Left ventricle myocardium inferior (tissue), 1 donor: Measurements from ENCODE around the gene CENPO. TPM values are rescaled to one million over a fixed set of nuclear protein-coding genes. Genes with fewer than 3 reads are reported as not detected.
"Not testable (repeated sequence)": the region's sequence is repeated elsewhere in the genome, so short reads cannot be mapped to it uniquely, and the experiment has no call there.

Experiments used
- DNase-seq: peaks from one replicate; pipeline ENCODE4 v3.0.0-alpha.2; 2020
- H3K27ac ChIP-seq: fragments of 200-600 bp; replicated peaks from 2 replicates; pipeline ENCODE4 v1.8.0; 2021
- H3K27me3 ChIP-seq: fragments of 200-600 bp; 2 replicates; pipeline ENCODE4 v1.8.0; 2021; ENCODE audit warnings: low read depth
- H3K36me3 ChIP-seq: fragments of 200-600 bp; 2 replicates; pipeline ENCODE4 v1.8.0; 2021
- H3K4me1 ChIP-seq: fragments of 200-600 bp; 2 replicates; pipeline ENCODE4 v1.8.0; 2021
- H3K4me3 ChIP-seq: fragments of 200-600 bp; 2 replicates; pipeline ENCODE4 v1.8.0; 2021; ENCODE audit warnings: mild to moderate bottlenecking, moderate library complexity
- H3K9me3 ChIP-seq: fragments of 200-600 bp; replicated peaks from 2 replicates; pipeline ENCODE4 v1.8.0; 2021
- CTCF ChIP-seq: fragments of 200-600 bp; IDR thresholded peaks from 2 replicates; pipeline ENCODE4 v1.8.0; 2021; ENCODE audit warnings: antibody characterized with exemption, mild to moderate bottlenecking, borderline replicate concordance
- intact Hi-C: fragments of 100-400 bp; cut with micrococcal nuclease; formaldehyde crosslinking; loops from one replicate; pipeline ENCODE4 v1.11.0; 2022
- total RNA-seq: library from RNA; stranded (reverse); fragmentation: NEBNext Ultra II Directional; extraction: Animal tissue kit (Norgen Biotek cat#: 25700); gene quantifications from one replicate; pipeline ENCODE4 v1.2.1, GENCODE V29; 2021
- donor health status: DM: no; HTN: yes; CAD: no; lungs with severe emphysema.

CENPO gene
- total RNA-seq, 1 donor from 2014 or later, result 2.2 TPM

GRCh38 chr2:24797644-24798043, 4.4 kb downstream of the CENPO start:
- intact Hi-C loops, result no loop called here
- no peak for TF ChIP-seq CTCF

GRCh38 chr2:24800487-24800886, 7.3 kb downstream of the CENPO start:
- H3K27me3 ChIP-seq, H3K36me3 ChIP-seq, intact Hi-C loops, H3K4me1 ChIP-seq, DNase-seq, H3K27ac ChIP-seq, H3K4me3 ChIP-seq, H3K9me3 ChIP-seq: not testable (repeated sequence)

More at GRCh38 chr2:24797644-24798043, 4.4 kb downstream of the CENPO start:
- Histone ChIP-seq H3K36me3 (peaks cover 4% of the 10 kb centered on the region), H3K9me3 (peaks cover 4% of the 10 kb centered on the region), H3K4me3 (no peak overlapping the region), H3K27me3 (no peaks in the 10 kb centered on the region), H3K27ac (no peak overlapping the region), H3K4me1 (peaks cover 11% of the 10 kb centered on the region)
- no peak for DNase-seq

GRCh38 chr2:24805811-24806660, 12.8 kb downstream of the CENPO start:
- H3K4me1 ChIP-seq, H3K27ac ChIP-seq, DNase-seq, H3K4me3 ChIP-seq, intact Hi-C loops, H3K27me3 ChIP-seq: not testable (repeated sequence)
- H3K36me3 ChIP-seq, result peaks cover 12% of the 10 kb centered on the region
- H3K9me3 ChIP-seq, result peaks cover 18% of the 10 kb centered on the region

GRCh38 chr2:24806661-24807036, 13.4 kb downstream of the CENPO start:
- H3K9me3 ChIP-seq, result peaks cover 16% of the 10 kb centered on the region
- intact Hi-C loops, result no loop called here
- H3K4me1 ChIP-seq, result no peaks in the 10 kb centered on the region
- H3K36me3 ChIP-seq, result peaks cover 12% of the 10 kb centered on the region
- no peak for TF ChIP-seq CTCF
- no peak overlapping the region for H3K27ac ChIP-seq
- no peak overlapping the region for H3K4me3 ChIP-seq
- H3K27me3 ChIP-seq, result no peaks in the 10 kb centered on the region
- DNase-seq, result no peak

GRCh38 chr2:24809316-24810007, 16.2 kb downstream of the CENPO start:
- peaks cover 14% of the 10 kb centered on the region for H3K9me3 ChIP-seq
- intact Hi-C loops, result no loop called here
- TF ChIP-seq CTCF, result no peak
- no peaks in the 10 kb centered on the region for H3K4me1 ChIP-seq
- H3K36me3 ChIP-seq, result peaks cover 12% of the 10 kb centered on the region
- H3K27me3 ChIP-seq, result no peaks in the 10 kb centered on the region
- H3K27ac ChIP-seq, result no peak overlapping the region
- DNase-seq, result no peak
- H3K4me3 ChIP-seq, result no peak overlapping the region

- no peaks in the 10 kb centered on the region for H3K36me3 ChIP-seq
- H3K4me1 ChIP-seq, result peaks cover 4% of the 10 kb centered on the region
- no peak for DNase-seq
- no peak for TF ChIP-seq CTCF
- H3K27me3 ChIP-seq, result no peaks in the 10 kb centered on the region
- no peak overlapping the region for H3K27ac ChIP-seq
- H3K4me3 ChIP-seq, result no peak overlapping the region
- no peaks in the 10 kb centered on the region for H3K9me3 ChIP-seq
- intact Hi-C loops, result no loop called here
Measured at GRCh38 chr2:24813691-24814137, 20.5 kb downstream of the CENPO start.
